Measurements from ENCODE around the gene CCNYL1.

CCNYL1 gene

GRCh38 chr2:207778298-207778882 is 67.0 kb downstream of the CCNYL1 start:
- no peak for TF ChIP-seq SNAI2 (CRISPR knock-in tag; IDR thresholded peaks at IDR 0.05)
- TF ChIP-seq POU6F1 (CRISPR knock-in tag; IDR thresholded peaks at IDR 0.05; ENCODE audit: borderline replicate concordance, low read depth), result no peak
- no peak for TF ChIP-seq ARNTL (CRISPR knock-in tag; IDR thresholded peaks at IDR 0.05; ENCODE audit: borderline replicate concordance, low read depth)
- TF ChIP-seq ZNF565 (CRISPR knock-in tag; conservative IDR thresholded peaks at IDR 0.05; ENCODE audit: low read depth), result no peak
- no peak for TF ChIP-seq TSHZ2 (CRISPR knock-in tag; IDR thresholded peaks at IDR 0.05)
- TF ChIP-seq CREB5 (CRISPR knock-in tag; IDR thresholded peaks at IDR 0.05; ENCODE audit: low read depth), result no peak
- TF ChIP-seq CSDC2 (CRISPR knock-in tag; IDR thresholded peaks at IDR 0.05), result no peak
- no peak for TF ChIP-seq OSR1 (CRISPR knock-in tag; IDR thresholded peaks at IDR 0.05)
- TF ChIP-seq PATZ1 (CRISPR knock-in tag; IDR thresholded peaks at IDR 0.05; ENCODE audit: borderline replicate concordance), result no peak
- no peak for TF ChIP-seq GLIS3 (CRISPR knock-in tag; IDR thresholded peaks at IDR 0.05)
- no peak for TF ChIP-seq ZC3H10 (CRISPR knock-in tag; IDR thresholded peaks at IDR 0.05)
- no peak for TF ChIP-seq TOX (CRISPR knock-in tag; IDR thresholded peaks at IDR 0.05; ENCODE audit: borderline replicate concordance)
- no peak for ATAC-seq

GRCh38 chr2:207779523-207779922 is 68.1 kb downstream of the CCNYL1 start:
- no peak for ATAC-seq
- no peak for TF ChIP-seq SNAI2 (CRISPR knock-in tag; IDR thresholded peaks at IDR 0.05)
- TF ChIP-seq OSR1 (CRISPR knock-in tag; IDR thresholded peaks at IDR 0.05), result no peak
- no peak for TF ChIP-seq CREB5 (CRISPR knock-in tag; IDR thresholded peaks at IDR 0.05; ENCODE audit: low read depth)
- no peak for TF ChIP-seq CSDC2 (CRISPR knock-in tag; IDR thresholded peaks at IDR 0.05)
- TF ChIP-seq RARB (CRISPR knock-in tag; IDR thresholded peaks at IDR 0.05), result no peak
- TF ChIP-seq POU6F1 (CRISPR knock-in tag; IDR thresholded peaks at IDR 0.05; ENCODE audit: borderline replicate concordance, low read depth), result no peak
- TF ChIP-seq TCF4 (CRISPR knock-in tag; IDR thresholded peaks at IDR 0.05; ENCODE audit: borderline replicate concordance), result no peak
- no peak for TF ChIP-seq ISL1 (CRISPR knock-in tag; IDR thresholded peaks at IDR 0.05)
- no peak for TF ChIP-seq ZC3H10 (CRISPR knock-in tag; IDR thresholded peaks at IDR 0.05)
- TF ChIP-seq GLIS3 (CRISPR knock-in tag; IDR thresholded peaks at IDR 0.05), result no peak
- no peak for TF ChIP-seq ZFP30 (CRISPR knock-in tag; IDR thresholded peaks at IDR 0.05)
- no peak for TF ChIP-seq PPARA (CRISPR knock-in tag; IDR thresholded peaks at IDR 0.05; ENCODE audit: borderline replicate concordance)
- no peak for TF ChIP-seq ZNF8 (CRISPR knock-in tag; IDR thresholded peaks at IDR 0.05)
- TF ChIP-seq BACH2 (CRISPR knock-in tag; IDR thresholded peaks at IDR 0.05; ENCODE audit: borderline replicate concordance), result no peak
- TF ChIP-seq ESRRG (CRISPR knock-in tag; IDR thresholded peaks at IDR 0.05), result no peak
- no peak for TF ChIP-seq ZFP3 (CRISPR knock-in tag; IDR thresholded peaks at IDR 0.05)
- no peak for TF ChIP-seq TSHZ2 (CRISPR knock-in tag; IDR thresholded peaks at IDR 0.05)
